GM23338 (cell line): ENCODE results near the gene LGALS3. TPM values are rescaled to one million over a fixed set of nuclear protein-coding genes. Genes with fewer than 3 reads are reported as not detected.

Experiments used
- ATAC-seq: fragments of 200-7000 bp; cut with Tn5 transposase; 3 replicates; pipeline ENCODE4 v1.9.1; 2020
- DNase-seq: peaks from one replicate; pipeline ENCODE4 v3.0.0-alpha.2; 2015; ENCODE audit warnings: low spot score
- H2AFZ ChIP-seq: fragments of 200-600 bp; sonication (generic); 2 replicates; pipeline ENCODE4 v1.8.0; 2016; ENCODE audit warnings: antibody characterized with exemption, mild to moderate bottlenecking, moderate library complexity
- H3F3A ChIP-seq: fragments of 200-600 bp; sonication (generic); replicated peaks from 2 replicates; pipeline ENCODE4 v1.8.0; 2017; ENCODE audit warnings: antibody characterized with exemption, mixed run types, low read depth
- H3K27ac ChIP-seq: fragments of 200-600 bp; sonication (generic); 2 replicates; pipeline ENCODE4 v1.6.1; 2016; ENCODE audit warnings: low read depth
- H3K27me3 ChIP-seq: fragments of 200-600 bp; sonication (generic); 2 replicates; pipeline ENCODE4 v1.8.0; 2016; ENCODE audit warnings: mild to moderate bottlenecking, mixed run types, moderate library complexity; ENCODE audit not compliant: insufficient read depth
- H3K36me3 ChIP-seq: fragments of 200-600 bp; sonication (generic); 2 replicates; pipeline ENCODE4 v1.8.0; 2016; ENCODE audit warnings: mild to moderate bottlenecking; ENCODE audit not compliant: insufficient read depth
- H3K4me1 ChIP-seq: fragments of 200-600 bp; sonication (generic); 2 replicates; pipeline ENCODE4 v1.8.0; 2016; ENCODE audit warnings: mild to moderate bottlenecking, moderate library complexity; ENCODE audit not compliant: insufficient read depth
- H3K4me2 ChIP-seq: fragments of 200-600 bp; sonication (generic); 2 replicates; pipeline ENCODE4 v1.7.1; 2017; ENCODE audit warnings: mixed run types
- H3K4me3 ChIP-seq: fragments of 200-600 bp; sonication (generic); 2 replicates; pipeline ENCODE4 v1.6.1; 2016; ENCODE audit warnings: mixed run types
- H3K79me2 ChIP-seq: fragments of 200-600 bp; sonication (generic); replicated peaks from 2 replicates; pipeline ENCODE4 v1.8.0; 2017; ENCODE audit warnings: mild to moderate bottlenecking; ENCODE audit not compliant: insufficient read depth
- H3K9me2 ChIP-seq: fragments of 200-600 bp; sonication (generic); 2 replicates; pipeline ENCODE4 v1.8.0; 2017; ENCODE audit not compliant: insufficient read depth
- H4K20me1 ChIP-seq: fragments of 200-600 bp; sonication (generic); replicated peaks from 2 replicates; pipeline ENCODE4 v1.8.0; 2017; ENCODE audit warnings: mild to moderate bottlenecking; ENCODE audit not compliant: insufficient read depth
- H3K27ac Mint-ChIP-seq: 2 replicates; pipeline ENCODE4 v1.8.0; 2020; ENCODE audit warnings: inconsistent platforms, mild to moderate bottlenecking, moderate library complexity, mixed read lengths
- H3K27me3 Mint-ChIP-seq: 3 replicates; pipeline ENCODE4 v1.8.0; 2022; ENCODE audit warnings: low read depth, mild to moderate bottlenecking, moderate library complexity, mixed read lengths, inconsistent platforms; ENCODE audit not compliant: insufficient read depth, poor library complexity
- H3K36me3 Mint-ChIP-seq: 3 replicates; pipeline ENCODE4 v1.8.0; 2021; ENCODE audit warnings: low read depth, mild to moderate bottlenecking, inconsistent platforms, moderate library complexity, mixed read lengths
- H3K4me1 Mint-ChIP-seq: 3 replicates; pipeline ENCODE4 v1.8.0; 2020; ENCODE audit warnings: mild to moderate bottlenecking, inconsistent platforms, mixed read lengths
- H3K4me3 Mint-ChIP-seq: 3 replicates; pipeline ENCODE4 v1.8.0; 2021; ENCODE audit warnings: moderate library complexity, mild to moderate bottlenecking, inconsistent platforms, mixed read lengths
- H3K9me3 Mint-ChIP-seq: 3 replicates; pipeline ENCODE4 v1.8.0; 2020; ENCODE audit warnings: moderate library complexity, mild to moderate bottlenecking, inconsistent platforms, mixed read lengths
- EZH2 ChIP-seq: fragments of 200-600 bp; sonication (generic); IDR thresholded peaks from one replicate; pipeline ENCODE4 v1.8.0; 2017; ENCODE audit warnings: antibody characterized with exemption, mild to moderate bottlenecking, low read depth; ENCODE audit not compliant: unreplicated experiment
- EZH2phosphoT487 ChIP-seq: fragments of 200-600 bp; sonication (generic); IDR thresholded peaks from one replicate; pipeline ENCODE4 v1.8.1; 2018; ENCODE audit warnings: antibody characterized with exemption; ENCODE audit not compliant: unreplicated experiment
- NANOG ChIP-seq: IDR thresholded peaks from 2 replicates; pipeline ENCODE4 v1.6.1; 2016; ENCODE audit warnings: antibody characterized with exemption, borderline replicate concordance
- STAT1 ChIP-seq: IDR thresholded peaks from one replicate; pipeline ENCODE4 v1.6.1; 2016; ENCODE audit warnings: antibody characterized with exemption; ENCODE audit not compliant: unreplicated experiment
- ZNF114 ChIP-seq: fragments of 250-450 bp; sonication (Bioruptor Pico); IDR thresholded peaks from 2 replicates; pipeline ENCODE4 v1.5.0; 2020; ENCODE audit warnings: mild to moderate bottlenecking, moderate library complexity
- ZNF331 ChIP-seq: fragments of 250-450 bp; sonication (Bioruptor Pico); IDR thresholded peaks from 2 replicates; pipeline ENCODE4 v1.5.0; 2020; ENCODE audit warnings: low read depth, mild to moderate bottlenecking, moderate library complexity
- ZNF462 ChIP-seq: fragments of 250-450 bp; sonication (Bioruptor Pico); IDR thresholded peaks from 2 replicates; pipeline ENCODE4 v1.5.0; 2020; ENCODE audit warnings: mild to moderate bottlenecking, moderate library complexity
- polyA plus RNA-seq: library from polyadenylated mRNA; unstranded; fragments of >200 nt; fragmentation: Nextera tagmentation; extraction: Ambion mirVana; gene quantifications from 2 replicates; pipeline ENCODE4 v1.2.1, GENCODE V29; 2016
- total RNA-seq: library from RNA; depleted of rRNA; stranded (reverse); fragments of >200 nt; shearing (Covaris generic); gene quantifications from 2 replicates; pipeline ENCODE4 v1.2.3, GENCODE V29; 2014
- TF ChIP-seq, protein P1 (sequence below), 2 experiments: fragments of 200-600 bp in 1 of 2; sonication (generic) in 1 of 2; conservative IDR thresholded peaks; 2 replicates each; pipeline versions ENCODE4 v1.5.1 to v1.6.1; 2016 to 2017; ENCODE audit warnings: antibody characterized with exemption in 2 of 2, low read depth in 2 of 2, mild to moderate bottlenecking in 2 of 2, moderate library complexity in 1 of 2

The LGALS3 gene
- total and polyA plus RNA-seq, 2 experiments from 2014 or later, result 7.2 to 10.9 TPM

DNA sequence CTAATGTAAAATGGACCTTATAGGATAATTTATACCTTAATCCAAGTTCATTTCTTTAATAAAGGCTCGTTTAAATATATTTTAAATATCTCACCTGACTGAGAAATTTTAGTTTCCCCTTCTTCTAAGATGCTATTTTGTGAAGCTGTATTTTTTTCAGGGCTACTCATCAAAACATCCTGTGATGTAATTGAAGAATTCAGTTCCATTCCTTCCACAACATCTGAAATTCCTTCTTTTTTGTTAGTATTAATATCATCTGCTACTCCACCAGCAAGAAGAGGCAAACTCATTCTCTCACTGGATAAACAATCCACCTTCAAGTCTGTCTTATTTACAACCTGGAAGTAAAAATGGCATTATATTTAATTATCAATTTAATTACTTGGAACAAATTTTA lies 22.5 kb downstream of the LGALS3 start (continued):
- no peak for TF ChIP-seq ZNF462 (CRISPR knock-in tag)

- H4K20me1 ChIP-seq, result no peaks in the 10 kb centered on the region
- H3K36me3 ChIP-seq, result peaks cover 83% of the 10 kb centered on the region
- H3K9me2 ChIP-seq, result no peaks in the 10 kb centered on the region
- DNase-seq, result no peak
- H3K4me1 ChIP-seq, result no peaks in the 10 kb centered on the region
- no peaks in the 10 kb centered on the region for H3K27me3 ChIP-seq
- no peaks in the 10 kb centered on the region for H3K27me3 Mint-ChIP-seq
- no peak overlapping the region for H3K27ac ChIP-seq
- H3F3A ChIP-seq, result no peaks in the 10 kb centered on the region; the same call in 1 of the 2 replicates
- H3K27ac Mint-ChIP-seq, result no peak overlapping the region
- H3K4me3 Mint-ChIP-seq, result no peak overlapping the region
- H2AFZ ChIP-seq, result no peak overlapping the region
- ATAC-seq, result no peak
- H3K4me3 ChIP-seq, result no peak overlapping the region
- peaks cover 84% of the 10 kb centered on the region for H3K36me3 Mint-ChIP-seq
- no peaks in the 10 kb centered on the region for H3K79me2 ChIP-seq
- H3K9me3 Mint-ChIP-seq, result no peaks in the 10 kb centered on the region
- no peak overlapping the region for H3K4me2 ChIP-seq
- H3K4me1 Mint-ChIP-seq, result no peaks in the 10 kb centered on the region
- TF ChIP-seq EZH2 (no peak), STAT1 (no peak), ZNF114 (no peak), EZH2phosphoT487 (no peak), ZNF331 (CRISPR knock-in tag) (no peak), NANOG (no peak)
- TF ChIP-seq, protein P1, sequence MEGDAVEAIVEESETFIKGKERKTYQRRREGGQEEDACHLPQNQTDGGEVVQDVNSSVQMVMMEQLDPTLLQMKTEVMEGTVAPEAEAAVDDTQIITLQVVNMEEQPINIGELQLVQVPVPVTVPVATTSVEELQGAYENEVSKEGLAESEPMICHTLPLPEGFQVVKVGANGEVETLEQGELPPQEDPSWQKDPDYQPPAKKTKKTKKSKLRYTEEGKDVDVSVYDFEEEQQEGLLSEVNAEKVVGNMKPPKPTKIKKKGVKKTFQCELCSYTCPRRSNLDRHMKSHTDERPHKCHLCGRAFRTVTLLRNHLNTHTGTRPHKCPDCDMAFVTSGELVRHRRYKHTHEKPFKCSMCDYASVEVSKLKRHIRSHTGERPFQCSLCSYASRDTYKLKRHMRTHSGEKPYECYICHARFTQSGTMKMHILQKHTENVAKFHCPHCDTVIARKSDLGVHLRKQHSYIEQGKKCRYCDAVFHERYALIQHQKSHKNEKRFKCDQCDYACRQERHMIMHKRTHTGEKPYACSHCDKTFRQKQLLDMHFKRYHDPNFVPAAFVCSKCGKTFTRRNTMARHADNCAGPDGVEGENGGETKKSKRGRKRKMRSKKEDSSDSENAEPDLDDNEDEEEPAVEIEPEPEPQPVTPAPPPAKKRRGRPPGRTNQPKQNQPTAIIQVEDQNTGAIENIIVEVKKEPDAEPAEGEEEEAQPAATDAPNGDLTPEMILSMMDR (conservative IDR thresholded peaks at IDR 0.05; ENCODE audit: low read depth in 2 of 2), result no peak
Observed at GRCh38 chr14:55152052-55152753, 23.2 kb downstream of the LGALS3 start.
